ENCODE measurements around the gene EN1. TPM values are rescaled to one million over a fixed set of nuclear protein-coding genes. Genes with fewer than 3 reads are reported as not detected.

EN1 gene
- total RNA-seq (2021) (not detected in 2 replicates), Bru-seq, nascent RNA (not detected), BruChase-seq, experiment 1, labeled RNA remaining after a 2-hour chase (not detected), BruChase-seq, experiment 2, labeled RNA remaining after a 6-hour chase (not detected)
- long read RNA-seq, result 0 reads

DNA sequence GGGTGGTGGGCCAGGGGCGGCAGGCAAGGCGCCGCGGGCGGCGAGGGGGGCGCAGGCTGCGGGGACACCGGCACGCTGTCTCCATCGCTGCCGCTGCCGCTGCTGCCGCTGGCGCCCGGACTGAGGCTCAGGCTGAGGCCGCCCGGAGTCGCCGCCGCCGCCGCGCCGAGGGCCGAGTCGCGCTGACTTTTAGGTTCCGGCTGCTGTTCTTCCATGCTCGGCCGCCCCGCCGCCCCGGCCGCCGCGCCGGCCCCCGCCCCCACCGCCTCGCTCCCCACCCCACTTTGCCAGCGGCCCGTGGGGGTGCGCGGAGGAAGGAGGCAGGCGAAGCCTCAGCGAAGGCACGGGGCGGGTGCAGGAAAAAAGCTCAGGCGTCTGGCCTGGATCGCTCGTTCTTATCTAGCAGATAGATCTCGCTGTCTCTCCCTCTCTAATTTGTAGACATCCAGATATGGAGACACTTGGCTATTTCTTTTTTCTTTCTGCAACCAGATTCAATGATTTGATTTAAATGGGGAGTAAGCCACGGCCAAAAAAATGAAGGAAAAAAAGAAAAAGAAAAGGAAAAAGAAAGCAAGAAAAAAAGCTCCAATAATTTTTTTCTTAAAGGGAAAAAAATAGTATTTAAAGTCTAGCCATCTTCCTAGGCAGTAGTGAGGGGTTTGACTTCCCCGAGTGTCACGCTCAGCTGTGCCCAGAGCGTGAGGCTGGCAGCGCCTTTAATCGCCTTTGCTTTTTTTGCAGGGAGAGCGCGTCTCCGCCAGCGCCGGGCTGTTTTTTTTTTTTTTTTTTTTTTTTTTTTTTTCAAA lies at the start of gene EN1:
Gene EN1, minus strand, starts transcription at position 696 of the 809 bp plus-strand sequence. Its CDS starts 481 bp downstream, at position 215.
- ChIA-PET CTCF (no interaction called here), POLR2A (ENCODE audit: unreplicated experiment) (no interaction called here)
- H3K9me2 ChIP-seq (ENCODE audit: insufficient read depth), result no peaks in the 10 kb centered on the region
- no peaks in the 10 kb centered on the region for H4K20me1 ChIP-seq (ENCODE audit: insufficient read depth)
- H3F3A ChIP-seq (ENCODE audit: insufficient read depth, low read depth), result no peaks in the 10 kb centered on the region
- BruUV-seq (replicated peaks), result no TSS peak
- intact Hi-C loops (cut with micrococcal nuclease; ENCODE audit: unreplicated experiment), result no loop called here
- H3K79me2 ChIP-seq (ENCODE audit: low read depth), result no peaks in the 10 kb centered on the region
- no peaks in the 10 kb centered on the region for H3K36me3 ChIP-seq (ENCODE audit: low read depth)
- no peak for DNase-seq
- no peak within 1 kb of the TSS for H3K4me3 ChIP-seq
- H2AFZ ChIP-seq, result no peak within 1 kb of the TSS
- no peaks in the 10 kb centered on the region; the same call in 1 of the 2 replicates for H3K9me3 ChIP-seq (ENCODE audit: insufficient read depth, low read depth)
- no peak within 1 kb of the TSS for H3K27ac ChIP-seq
- peaks cover 73% of the 10 kb centered on the region for H3K27me3 ChIP-seq (ENCODE audit: insufficient read depth, low read depth)
- H3K4me2 ChIP-seq, result no peak within 1 kb of the TSS
- H3K4me1 ChIP-seq (replicated peaks; ENCODE audit: insufficient read depth), result no peaks in the 10 kb centered on the region
- no peak for TF ChIP-seq EZH2 (IDR thresholded peaks at IDR 0.05; ENCODE audit: low read depth)
- TF ChIP-seq, protein P1, sequence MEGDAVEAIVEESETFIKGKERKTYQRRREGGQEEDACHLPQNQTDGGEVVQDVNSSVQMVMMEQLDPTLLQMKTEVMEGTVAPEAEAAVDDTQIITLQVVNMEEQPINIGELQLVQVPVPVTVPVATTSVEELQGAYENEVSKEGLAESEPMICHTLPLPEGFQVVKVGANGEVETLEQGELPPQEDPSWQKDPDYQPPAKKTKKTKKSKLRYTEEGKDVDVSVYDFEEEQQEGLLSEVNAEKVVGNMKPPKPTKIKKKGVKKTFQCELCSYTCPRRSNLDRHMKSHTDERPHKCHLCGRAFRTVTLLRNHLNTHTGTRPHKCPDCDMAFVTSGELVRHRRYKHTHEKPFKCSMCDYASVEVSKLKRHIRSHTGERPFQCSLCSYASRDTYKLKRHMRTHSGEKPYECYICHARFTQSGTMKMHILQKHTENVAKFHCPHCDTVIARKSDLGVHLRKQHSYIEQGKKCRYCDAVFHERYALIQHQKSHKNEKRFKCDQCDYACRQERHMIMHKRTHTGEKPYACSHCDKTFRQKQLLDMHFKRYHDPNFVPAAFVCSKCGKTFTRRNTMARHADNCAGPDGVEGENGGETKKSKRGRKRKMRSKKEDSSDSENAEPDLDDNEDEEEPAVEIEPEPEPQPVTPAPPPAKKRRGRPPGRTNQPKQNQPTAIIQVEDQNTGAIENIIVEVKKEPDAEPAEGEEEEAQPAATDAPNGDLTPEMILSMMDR (conservative IDR thresholded peaks at IDR 0.05), result no peak

DNA sequence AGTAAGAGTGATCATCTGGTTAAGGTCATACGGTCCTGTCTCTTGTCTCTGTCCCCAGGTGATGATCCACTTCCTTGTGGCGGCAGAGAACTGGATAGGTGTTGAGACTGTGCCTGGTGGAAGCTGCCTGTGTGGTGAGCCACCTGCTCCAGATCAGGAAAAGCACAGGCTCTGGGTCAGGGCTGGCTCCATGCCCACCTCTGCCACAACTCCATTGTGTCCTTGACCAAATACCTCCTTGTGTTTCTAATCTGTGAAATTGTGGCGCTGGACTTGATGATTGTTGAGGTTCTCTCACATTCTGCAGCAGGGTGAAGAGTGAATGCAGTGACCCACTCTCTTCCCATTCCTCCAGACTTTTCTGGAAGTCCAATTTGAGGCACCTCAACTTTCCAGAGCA lies 45.7 kb upstream of the EN1 start:
- H3K27me3 ChIP-seq (ENCODE audit: insufficient read depth, low read depth), result no peaks in the 10 kb centered on the region
- H3K36me3 ChIP-seq (ENCODE audit: low read depth), result no peaks in the 10 kb centered on the region
- no peak overlapping the region for H3K27ac ChIP-seq
- H4K20me1 ChIP-seq (ENCODE audit: insufficient read depth), result no peaks in the 10 kb centered on the region
- H3K4me1 ChIP-seq (replicated peaks; ENCODE audit: insufficient read depth), result no peaks in the 10 kb centered on the region
- TF ChIP-seq EZH2 (IDR thresholded peaks at IDR 0.05; ENCODE audit: low read depth), result no peak
- TF ChIP-seq, protein P1 (conservative IDR thresholded peaks at IDR 0.05), result no peak
- no peak overlapping the region for H3K4me3 ChIP-seq
- BruUV-seq (replicated peaks), result no TSS peak
- no peaks in the 10 kb centered on the region for H3K9me2 ChIP-seq (ENCODE audit: insufficient read depth)
- intact Hi-C loops (cut with micrococcal nuclease; ENCODE audit: unreplicated experiment), result no loop called here
- peaks cover 9% of the 10 kb centered on the region; the same call in 1 of the 2 replicates for H3K9me3 ChIP-seq (ENCODE audit: insufficient read depth, low read depth)
- no peak for DNase-seq
- no peak overlapping the region for H3K4me2 ChIP-seq
- no peaks in the 10 kb centered on the region for H3F3A ChIP-seq (ENCODE audit: insufficient read depth, low read depth)
- ChIA-PET POLR2A (ENCODE audit: unreplicated experiment) (no interaction called here), CTCF (no interaction called here)
- no peak overlapping the region for H2AFZ ChIP-seq
- H3K79me2 ChIP-seq (ENCODE audit: low read depth), result no peaks in the 10 kb centered on the region

DNA sequence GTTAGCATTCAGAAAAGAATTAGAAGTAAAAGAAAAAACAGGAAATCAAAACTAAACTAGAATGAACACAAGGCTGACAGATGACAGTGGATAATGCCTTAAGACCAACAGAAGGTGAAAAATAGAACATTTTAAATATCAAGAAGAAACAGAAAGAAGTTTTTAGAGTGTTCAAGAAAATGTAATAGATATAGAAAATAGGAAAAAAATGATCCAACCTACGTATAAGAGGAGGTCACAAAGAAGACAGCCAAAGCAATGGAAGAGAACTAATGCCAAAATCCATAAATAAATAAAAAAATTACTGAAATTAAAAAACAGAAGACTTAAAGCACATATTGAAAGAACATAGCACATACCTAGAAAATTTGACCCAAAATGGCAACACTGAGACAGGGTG lies 42.5 kb upstream of the EN1 start:
- H3K36me3 ChIP-seq (ENCODE audit: low read depth), result no peaks in the 10 kb centered on the region
- DNase-seq, result no peak
- H3K79me2 ChIP-seq (ENCODE audit: low read depth), result no peaks in the 10 kb centered on the region
- intact Hi-C loops (cut with micrococcal nuclease; ENCODE audit: unreplicated experiment), result loop anchor here (10.0 kb wide), 1 partner anchor 125 kb away; no protein-coding TSS in a partner anchor
- H3K4me3 ChIP-seq, result no peak overlapping the region
- H3K27me3 ChIP-seq (ENCODE audit: insufficient read depth, low read depth), result no peaks in the 10 kb centered on the region
- no peak overlapping the region for H3K4me2 ChIP-seq
- no TSS peak for BruUV-seq (replicated peaks)
- ChIA-PET POLR2A (ENCODE audit: unreplicated experiment) (no interaction called here), CTCF (no interaction called here)
- H3K27ac ChIP-seq, result no peak overlapping the region
- no peak overlapping the region for H2AFZ ChIP-seq
- H3F3A ChIP-seq (ENCODE audit: insufficient read depth, low read depth), result no peaks in the 10 kb centered on the region
- peaks cover 9% of the 10 kb centered on the region; the same call in 1 of the 2 replicates for H3K9me3 ChIP-seq (ENCODE audit: insufficient read depth, low read depth)
- H3K9me2 ChIP-seq (ENCODE audit: insufficient read depth), result no peaks in the 10 kb centered on the region
- no peak for TF ChIP-seq EZH2 (IDR thresholded peaks at IDR 0.05; ENCODE audit: low read depth)
- TF ChIP-seq, protein P1 (conservative IDR thresholded peaks at IDR 0.05), result no peak
- H4K20me1 ChIP-seq (ENCODE audit: insufficient read depth), result no peaks in the 10 kb centered on the region
- no peaks in the 10 kb centered on the region for H3K4me1 ChIP-seq (replicated peaks; ENCODE audit: insufficient read depth)

Measured in PC-9 (cell line).